PC-9 (cell line): Measurements from ENCODE around the gene NINJ2.

Source experiments
- EZH2 ChIP-seq: fragments of 200-600 bp; sonication (generic); IDR thresholded peaks from 2 replicates; pipeline ENCODE4 v1.8.0; 2017; ENCODE audit warnings: antibody characterized with exemption, low read depth
- TF ChIP-seq, protein P1 (sequence below): fragments of 200-600 bp; sonication (generic); conservative IDR thresholded peaks from 2 replicates; pipeline ENCODE4 v1.6.1; 2017; ENCODE audit warnings: mixed run types, antibody characterized with exemption, mild to moderate bottlenecking, moderate library complexity

- TF ChIP-seq, protein P1, sequence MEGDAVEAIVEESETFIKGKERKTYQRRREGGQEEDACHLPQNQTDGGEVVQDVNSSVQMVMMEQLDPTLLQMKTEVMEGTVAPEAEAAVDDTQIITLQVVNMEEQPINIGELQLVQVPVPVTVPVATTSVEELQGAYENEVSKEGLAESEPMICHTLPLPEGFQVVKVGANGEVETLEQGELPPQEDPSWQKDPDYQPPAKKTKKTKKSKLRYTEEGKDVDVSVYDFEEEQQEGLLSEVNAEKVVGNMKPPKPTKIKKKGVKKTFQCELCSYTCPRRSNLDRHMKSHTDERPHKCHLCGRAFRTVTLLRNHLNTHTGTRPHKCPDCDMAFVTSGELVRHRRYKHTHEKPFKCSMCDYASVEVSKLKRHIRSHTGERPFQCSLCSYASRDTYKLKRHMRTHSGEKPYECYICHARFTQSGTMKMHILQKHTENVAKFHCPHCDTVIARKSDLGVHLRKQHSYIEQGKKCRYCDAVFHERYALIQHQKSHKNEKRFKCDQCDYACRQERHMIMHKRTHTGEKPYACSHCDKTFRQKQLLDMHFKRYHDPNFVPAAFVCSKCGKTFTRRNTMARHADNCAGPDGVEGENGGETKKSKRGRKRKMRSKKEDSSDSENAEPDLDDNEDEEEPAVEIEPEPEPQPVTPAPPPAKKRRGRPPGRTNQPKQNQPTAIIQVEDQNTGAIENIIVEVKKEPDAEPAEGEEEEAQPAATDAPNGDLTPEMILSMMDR, result no peak
- no peak for TF ChIP-seq EZH2
These were observed at the start of gene NINJ2 for GRCh38 chr12:663293-663871.
